ENCODE results near the gene ALK.

ALK gene

GRCh38 chr2:29443151-29443550 lies 478.2 kb downstream of the ALK start:
- TF ChIP-seq ZFX (IDR thresholded peaks at IDR 0.05; ENCODE audit: borderline replicate concordance) (no peak), CTCF (IDR thresholded peaks at IDR 0.05) (no peak)
- H3K27ac ChIP-seq, result no peak overlapping the region

GRCh38 chr2:29440921-29441623 lies 480.3 kb downstream of the ALK start:
- no peak for TF ChIP-seq ZFX (IDR thresholded peaks at IDR 0.05; ENCODE audit: borderline replicate concordance)
- TF ChIP-seq CTCF (IDR thresholded peaks at IDR 0.05), result no peak
- no peak overlapping the region for H3K27ac ChIP-seq

- H3K27ac ChIP-seq, result no peak overlapping the region
- TF ChIP-seq CTCF (IDR thresholded peaks at IDR 0.05), result no peak
- no peak for TF ChIP-seq ZFX (IDR thresholded peaks at IDR 0.05; ENCODE audit: borderline replicate concordance)
These were observed 487.5 kb downstream of the ALK start for GRCh38 chr2:29433920-29434319.

GRCh38 chr2:29433128-29433527 lies 488.3 kb downstream of the ALK start:
- H3K27ac ChIP-seq, result no peak overlapping the region

GRCh38 chr2:29431485-29431884 lies 489.9 kb downstream of the ALK start:
- TF ChIP-seq ZFX (IDR thresholded peaks at IDR 0.05; ENCODE audit: borderline replicate concordance) (no peak), CTCF (IDR thresholded peaks at IDR 0.05) (no peak)
- no peak overlapping the region for H3K27ac ChIP-seq

More at GRCh38 chr2:29433128-29433527, 488.3 kb downstream of the ALK start:
- no peak for TF ChIP-seq ZFX (IDR thresholded peaks at IDR 0.05; ENCODE audit: borderline replicate concordance)
- no peak for TF ChIP-seq CTCF (IDR thresholded peaks at IDR 0.05)

- TF ChIP-seq CTCF (IDR thresholded peaks at IDR 0.05), result no peak
- TF ChIP-seq ZFX (IDR thresholded peaks at IDR 0.05; ENCODE audit: borderline replicate concordance), result no peak
- no peak overlapping the region for H3K27ac ChIP-seq
These were observed 490.8 kb downstream of the ALK start for GRCh38 chr2:29430382-29431112.

GRCh38 chr2:29426354-29426753 lies 495.0 kb downstream of the ALK start:
- H3K27ac ChIP-seq, result no peak overlapping the region
- TF ChIP-seq CTCF (IDR thresholded peaks at IDR 0.05) (no peak), ZFX (IDR thresholded peaks at IDR 0.05; ENCODE audit: borderline replicate concordance) (no peak)

All from 22Rv1 (cell line).